ENCODE results near the gene STRN4.

STRN4 gene

GRCh38 chr19:46731007-46731501, 15.2 kb downstream of the STRN4 start:
- no peak for TF ChIP-seq ZFX (IDR thresholded peaks at IDR 0.05)
- TF ChIP-seq CTCF (conservative IDR thresholded peaks at IDR 0.05) = no peak

GRCh38 chr19:46730595-46730994, 15.7 kb downstream of the STRN4 start:
- TF ChIP-seq ZFX (IDR thresholded peaks at IDR 0.05) (no peak), CTCF (conservative IDR thresholded peaks at IDR 0.05) (no peak)
- H3K27ac ChIP-seq = peak overlapping the region; percentile 51

More at GRCh38 chr19:46731007-46731501, 15.2 kb downstream of the STRN4 start:
- peak overlapping the region; percentile 51 for H3K27ac ChIP-seq

- TF ChIP-seq CTCF (conservative IDR thresholded peaks at IDR 0.05) (no peak), ZFX (IDR thresholded peaks at IDR 0.05) (no peak)
- peak overlapping the region; percentile 51 for H3K27ac ChIP-seq
Measured at GRCh38 chr19:46730187-46730586, 16.1 kb downstream of the STRN4 start.

- H3K27ac ChIP-seq = no peak overlapping the region; the same call in 1 of the 2 replicates
- TF ChIP-seq CTCF (conservative IDR thresholded peaks at IDR 0.05) (no peak), ZFX (IDR thresholded peaks at IDR 0.05) (no peak)
Measured at GRCh38 chr19:46729696-46730095, 16.6 kb downstream of the STRN4 start.

- TF ChIP-seq CTCF (conservative IDR thresholded peaks at IDR 0.05) = peak; percentile 84
- TF ChIP-seq ZFX (IDR thresholded peaks at IDR 0.05) = no peak
- H3K27ac ChIP-seq = no peak overlapping the region
Measured at GRCh38 chr19:46728693-46729339, 17.4 kb downstream of the STRN4 start.

GRCh38 chr19:46728208-46728607, 18.0 kb downstream of the STRN4 start:
- no peak overlapping the region for H3K27ac ChIP-seq

More at GRCh38 chr19:46728208-46728607, 18.0 kb downstream of the STRN4 start:
- TF ChIP-seq ZFX (IDR thresholded peaks at IDR 0.05) = no peak
- no peak for TF ChIP-seq CTCF (conservative IDR thresholded peaks at IDR 0.05)

Measured in C4-2B (cell line).